Fibroblast of lung (primary cell): Measurements from ENCODE around the gene CREB3L1. TPM values are rescaled to one million over a fixed set of nuclear protein-coding genes. Genes with fewer than 3 reads are reported as not detected.

ENCODE experiments used
- DNase-seq, 2 donors: peaks; one replicate each; pipeline versions ENCODE4 v3.0.0 to v3.0.0-alpha.2; 2010; ENCODE audit warnings: low read depth in 2 of 2
- H2AFZ ChIP-seq: 2 replicates; pipeline ENCODE4 v1.5.1; 2012; ENCODE audit warnings: low read length, control low read depth, inconsistent platforms
- H3K27ac ChIP-seq: 2 replicates; pipeline ENCODE4 v1.5.1; 2011; ENCODE audit warnings: low read length, control low read depth; ENCODE audit not compliant: insufficient read depth
- H3K27me3 ChIP-seq: 2 replicates; pipeline ENCODE4 v1.5.1; 2011; ENCODE audit warnings: mild to moderate bottlenecking, low read length; ENCODE audit not compliant: control insufficient read depth, insufficient read depth
- H3K36me3 ChIP-seq: 2 replicates; pipeline ENCODE4 v1.5.1; 2011; ENCODE audit warnings: low read length; ENCODE audit not compliant: control insufficient read depth, insufficient read depth
- H3K4me1 ChIP-seq: 2 replicates; pipeline ENCODE4 v1.5.1; 2011; ENCODE audit warnings: low read length; ENCODE audit not compliant: control insufficient read depth, insufficient read depth; ENCODE audit errors: extremely low read depth
- H3K4me2 ChIP-seq: 2 replicates; pipeline ENCODE4 v1.5.1; 2011; ENCODE audit warnings: low read length, control low read depth; ENCODE audit not compliant: insufficient read depth; ENCODE audit errors: extremely low read depth
- H3K4me3 ChIP-seq, 4 experiments: fragments of 200-600 bp in 1 of 4; sonication (generic) in 1 of 4; replicated peaks in 1 of 4; 2 replicates each; pipeline ENCODE4 v1.5.1; 2011 to 2016; ENCODE audit warnings: low read length in 4 of 4, low read depth in 3 of 4, mild to moderate bottlenecking in 3 of 4, control low read depth in 2 of 4, inconsistent platforms in 1 of 4, mixed read lengths in 1 of 4; ENCODE audit not compliant: insufficient read depth in 1 of 4; ENCODE audit errors: control extremely low read depth in 1 of 4
- H3K79me2 ChIP-seq: 2 replicates; pipeline ENCODE4 v1.5.1; 2012; ENCODE audit warnings: mild to moderate bottlenecking, low read length, inconsistent platforms; ENCODE audit not compliant: control insufficient read depth, insufficient read depth
- H3K9ac ChIP-seq: 2 replicates; pipeline ENCODE4 v1.5.1; 2011; ENCODE audit warnings: mild to moderate bottlenecking, low read length, control low read depth; ENCODE audit not compliant: insufficient read depth
- H3K9me3 ChIP-seq: 2 replicates; pipeline ENCODE4 v1.5.1; 2012; ENCODE audit warnings: low read depth, low read length; ENCODE audit not compliant: control insufficient read depth, insufficient read depth
- H4K20me1 ChIP-seq: 2 replicates; pipeline ENCODE4 v1.5.1; 2011; ENCODE audit warnings: low read length; ENCODE audit not compliant: control insufficient read depth, insufficient read depth; ENCODE audit errors: extremely low read depth
- EZH2 ChIP-seq: IDR thresholded peaks from 2 replicates; pipeline ENCODE4 v1.5.1; 2012; ENCODE audit warnings: low read length, control low read depth, mild to moderate bottlenecking; ENCODE audit errors: missing control alignments
- polyA plus RNA-seq, 2 donors: library from polyadenylated mRNA; depleted of rRNA in 1 of 2; stranded (reverse) in 1 of 2; unstranded in 1 of 2; fragments of >200 nt; gene quantifications; 2 replicates each; pipeline ENCODE4 v1.2.1, GENCODE V29; 2011 to 2012; ENCODE audit warnings: missing spikeins in 1 of 2
- total RNA-seq: library from RNA; depleted of rRNA; stranded (reverse); fragments of >200 nt; gene quantifications from 2 replicates; pipeline ENCODE4 v1.2.1, GENCODE V29; 2014
- TF ChIP-seq, protein P1 (sequence below), 2 donors: IDR thresholded peaks in 1 of 2; conservative IDR thresholded peaks in 1 of 2; 1 replicate in 1 of 2; 2 replicates in 1 of 2; pipeline ENCODE4 v1.5.1; 2011 to 2012; ENCODE audit warnings: low read length in 2 of 2, control low read depth in 1 of 2, inconsistent platforms in 1 of 2, low read depth in 1 of 2, mild to moderate bottlenecking in 1 of 2

Gene CREB3L1
- total and polyA plus RNA-seq, 2 donors (not counting 1 experiment from before 2014, with no cell fraction given) = 18.8 to 28.4 TPM

DNA sequence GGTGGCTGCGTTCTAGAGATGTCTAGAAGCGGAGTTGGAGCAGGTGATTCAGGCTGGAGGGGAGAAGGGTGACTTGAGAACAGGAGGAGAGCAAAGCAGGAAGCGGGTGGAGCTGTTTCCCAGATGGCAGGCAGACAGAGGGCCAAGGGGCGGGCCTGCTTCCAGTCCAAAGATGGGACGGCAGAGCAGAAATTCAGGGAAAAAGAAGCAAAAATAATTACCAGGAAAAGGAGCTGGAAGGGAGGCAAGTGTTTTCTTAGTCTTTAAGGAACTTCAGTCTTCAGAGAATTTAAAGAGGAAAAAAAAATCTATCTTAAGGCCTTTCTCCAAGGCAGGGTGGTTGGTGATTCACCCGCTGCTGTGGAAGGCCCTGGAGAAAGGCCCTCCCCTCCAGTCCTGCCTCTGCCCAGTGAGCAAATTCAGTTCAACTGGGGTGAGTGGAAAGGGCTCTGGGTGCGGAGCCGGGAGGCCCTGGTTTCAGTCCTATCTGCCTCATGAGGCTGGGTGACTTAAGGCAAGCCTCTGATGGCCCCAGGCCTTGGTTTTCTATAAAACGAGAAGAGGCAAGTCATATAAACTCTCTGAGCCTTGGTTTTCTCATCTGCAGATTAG lies 4.5 kb upstream of the CREB3L1 start:
- Histone ChIP-seq H3K27ac (peak overlapping the region; percentile 60), H3K9ac (no peak overlapping the region), H3K36me3 (no peaks in the 10 kb centered on the region), H3K4me3 (no peak overlapping the region), H3K4me2 (peak overlapping the region; percentile 52), H2AFZ (peak overlapping the region; percentile 52), H3K27me3 (no peaks in the 10 kb centered on the region), H3K4me1 (peaks cover 17% of the 10 kb centered on the region), H3K79me2 (peaks cover 4% of the 10 kb centered on the region), H3K9me3 (no peaks in the 10 kb centered on the region), H4K20me1 (no peaks in the 10 kb centered on the region)
- no peak for TF ChIP-seq EZH2
- TF ChIP-seq, protein P1, sequence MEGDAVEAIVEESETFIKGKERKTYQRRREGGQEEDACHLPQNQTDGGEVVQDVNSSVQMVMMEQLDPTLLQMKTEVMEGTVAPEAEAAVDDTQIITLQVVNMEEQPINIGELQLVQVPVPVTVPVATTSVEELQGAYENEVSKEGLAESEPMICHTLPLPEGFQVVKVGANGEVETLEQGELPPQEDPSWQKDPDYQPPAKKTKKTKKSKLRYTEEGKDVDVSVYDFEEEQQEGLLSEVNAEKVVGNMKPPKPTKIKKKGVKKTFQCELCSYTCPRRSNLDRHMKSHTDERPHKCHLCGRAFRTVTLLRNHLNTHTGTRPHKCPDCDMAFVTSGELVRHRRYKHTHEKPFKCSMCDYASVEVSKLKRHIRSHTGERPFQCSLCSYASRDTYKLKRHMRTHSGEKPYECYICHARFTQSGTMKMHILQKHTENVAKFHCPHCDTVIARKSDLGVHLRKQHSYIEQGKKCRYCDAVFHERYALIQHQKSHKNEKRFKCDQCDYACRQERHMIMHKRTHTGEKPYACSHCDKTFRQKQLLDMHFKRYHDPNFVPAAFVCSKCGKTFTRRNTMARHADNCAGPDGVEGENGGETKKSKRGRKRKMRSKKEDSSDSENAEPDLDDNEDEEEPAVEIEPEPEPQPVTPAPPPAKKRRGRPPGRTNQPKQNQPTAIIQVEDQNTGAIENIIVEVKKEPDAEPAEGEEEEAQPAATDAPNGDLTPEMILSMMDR (conservative IDR thresholded peaks at IDR 0.05 in 1 of 2, IDR thresholded peaks at IDR 0.05 in 1 of 2; ENCODE audit: low read depth in 1 of 2, low read length in 2 of 2) = no peak
- peak; percentile 76 to 83 for DNase-seq

DNA sequence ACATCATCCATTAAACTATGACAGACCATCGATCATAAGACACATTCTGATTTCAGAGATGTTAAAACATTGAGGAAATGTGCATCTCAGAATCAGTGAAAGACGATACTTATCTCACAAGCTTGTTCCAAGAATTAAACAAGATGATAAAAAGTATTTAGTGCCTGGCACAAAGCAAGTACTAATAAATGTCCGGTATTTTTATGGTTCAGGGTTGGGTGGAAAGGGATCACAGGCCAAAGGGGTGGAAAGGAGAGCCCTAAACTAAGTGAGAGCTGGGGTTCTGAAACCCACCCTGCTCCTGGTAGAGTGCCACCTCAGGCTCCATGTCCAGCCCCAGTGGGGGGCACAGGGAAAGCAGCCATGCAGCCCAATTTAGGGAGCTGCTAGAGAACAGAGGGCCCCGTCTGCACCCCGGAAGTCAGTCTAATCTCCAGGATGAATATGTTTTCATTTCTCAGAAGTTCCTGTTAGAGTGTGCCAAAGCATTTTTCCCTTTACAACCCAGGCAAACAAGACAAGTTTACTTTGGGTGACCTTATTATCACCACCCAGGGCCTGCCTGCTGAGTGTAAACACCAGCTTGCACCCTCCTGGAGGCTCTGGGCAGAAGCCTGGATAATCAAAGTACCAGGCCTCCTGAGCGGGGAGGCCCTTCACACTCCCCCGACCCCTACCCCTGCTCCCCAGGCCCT lies 3.8 kb upstream of the CREB3L1 start:
- TF ChIP-seq, protein P1 (conservative IDR thresholded peaks at IDR 0.05 in 1 of 2, IDR thresholded peaks at IDR 0.05 in 1 of 2; ENCODE audit: low read depth in 1 of 2, low read length in 2 of 2) = no peak
- TF ChIP-seq EZH2 = no peak
- Histone ChIP-seq H3K4me2 (no peak overlapping the region), H3K9ac (no peak overlapping the region), H3K79me2 (peaks cover 11% of the 10 kb centered on the region), H3K27me3 (no peaks in the 10 kb centered on the region), H2AFZ (no peak overlapping the region), H4K20me1 (no peaks in the 10 kb centered on the region), H3K9me3 (no peaks in the 10 kb centered on the region), H3K27ac (peak overlapping the region; percentile 60), H3K4me3 (no peak overlapping the region), H3K36me3 (no peaks in the 10 kb centered on the region), H3K4me1 (peaks cover 17% of the 10 kb centered on the region)
- DNase-seq = peak in 1 of 2 donors; percentile 24

DNA sequence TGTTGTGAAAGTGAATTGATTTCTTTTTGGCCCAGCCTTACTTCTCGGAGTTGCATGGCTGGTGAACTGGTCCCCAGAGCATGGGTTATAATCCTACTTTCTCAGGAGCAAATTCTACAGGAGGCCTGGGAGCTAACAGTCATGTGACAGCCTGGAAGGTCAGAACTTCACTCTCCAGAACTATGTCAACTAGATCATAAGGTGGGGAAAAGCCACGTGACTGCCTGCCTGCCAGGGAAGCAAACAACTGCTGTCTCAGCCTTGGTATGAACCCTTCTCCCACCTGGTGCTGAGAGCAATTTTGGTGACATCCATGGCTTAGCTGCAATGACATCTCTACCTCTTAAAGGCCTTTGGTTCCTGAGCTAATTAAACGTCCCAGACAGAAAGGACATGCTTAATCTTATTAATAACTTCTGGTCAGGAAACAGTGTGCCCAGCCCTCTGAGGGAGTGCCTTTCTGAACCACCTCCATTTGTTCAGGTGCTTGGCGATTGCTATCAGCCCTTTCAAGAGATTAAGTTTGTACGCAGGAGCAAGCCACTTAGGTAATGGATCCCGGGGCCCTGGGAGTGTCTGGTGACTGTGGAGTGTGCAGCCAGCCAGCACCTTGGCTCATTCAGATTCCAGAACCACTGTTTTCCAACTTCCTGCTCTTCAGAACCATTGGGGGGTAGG lies 1.4 kb upstream of the CREB3L1 start:
- Histone ChIP-seq H3K4me3 (no peak overlapping the region), H2AFZ (no peak overlapping the region), H4K20me1 (no peaks in the 10 kb centered on the region), H3K79me2 (peaks cover 33% of the 10 kb centered on the region), H3K27me3 (no peaks in the 10 kb centered on the region), H3K4me2 (no peak overlapping the region), H3K27ac (no peak overlapping the region), H3K9ac (no peak overlapping the region), H3K4me1 (peaks cover 28% of the 10 kb centered on the region), H3K9me3 (no peaks in the 10 kb centered on the region), H3K36me3 (peaks cover 2% of the 10 kb centered on the region)
- DNase-seq = no peak
- no peak for TF ChIP-seq EZH2
- TF ChIP-seq, protein P1 (conservative IDR thresholded peaks at IDR 0.05 in 1 of 2, IDR thresholded peaks at IDR 0.05 in 1 of 2; ENCODE audit: low read depth in 1 of 2, low read length in 2 of 2) = no peak
